Epithelial cell of prostate (primary cell): ENCODE data around the gene CFAP74.

ENCODE experiments used
- DNase-seq: peaks from one replicate; pipeline ENCODE4 v3.0.0-alpha.2; 2011; ENCODE audit warnings: low read depth, low spot score
- H3K27ac ChIP-seq: fragments of 450-650 bp; 2 replicates; pipeline ENCODE4 v1.5.1; 2017; ENCODE audit warnings: mild to moderate bottlenecking

The CFAP74 gene

GRCh38 chr1:2042830-2043773 is 39.5 kb upstream of the CFAP74 start:
- no peak for DNase-seq

DNA sequence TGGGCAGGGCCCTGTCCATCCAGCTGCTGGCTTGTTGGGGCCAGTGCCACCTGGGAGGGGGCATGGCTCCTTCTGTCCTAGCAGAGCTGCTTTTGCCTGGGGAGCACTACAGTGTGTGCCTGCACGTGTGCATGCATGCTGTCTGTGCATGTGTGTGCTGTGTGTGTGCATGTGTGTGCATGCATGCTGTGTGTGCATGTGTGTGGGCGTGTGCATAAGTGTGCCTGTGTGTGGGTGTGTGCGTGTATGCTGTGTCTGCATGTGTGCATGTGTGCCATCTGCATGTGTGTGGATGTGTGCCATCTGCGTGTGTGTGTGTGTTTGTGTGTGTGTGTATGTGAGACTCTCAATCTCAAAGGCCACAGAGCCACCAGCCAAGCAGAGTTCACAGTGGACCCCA is 38.3 kb upstream of the CFAP74 start:
- no peak overlapping the region for H3K27ac ChIP-seq
- DNase-seq, result no peak

More at GRCh38 chr1:2042830-2043773, 39.5 kb upstream of the CFAP74 start:
- no peak overlapping the region for H3K27ac ChIP-seq

DNA sequence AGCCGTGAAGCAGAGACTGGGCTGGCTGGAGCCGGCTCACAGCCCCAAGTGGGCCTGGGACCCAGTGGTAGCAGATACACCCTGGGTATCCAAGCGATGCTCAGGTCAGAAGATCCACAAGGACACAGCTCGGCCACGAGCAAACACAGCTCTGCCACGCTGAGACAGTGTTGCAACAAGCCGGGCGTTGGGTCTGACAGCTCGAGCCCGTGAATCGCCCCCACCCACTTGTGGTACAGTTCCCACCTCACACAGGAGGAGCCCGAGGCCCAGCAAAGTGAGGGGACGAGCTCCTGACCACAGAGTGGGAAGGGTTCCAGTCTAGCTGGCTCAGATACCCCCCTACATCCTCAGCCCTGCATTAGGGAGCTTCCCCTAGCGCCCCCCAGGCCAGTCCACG is 37.7 kb upstream of the CFAP74 start:
- no peak overlapping the region for H3K27ac ChIP-seq
- no peak for DNase-seq

DNA sequence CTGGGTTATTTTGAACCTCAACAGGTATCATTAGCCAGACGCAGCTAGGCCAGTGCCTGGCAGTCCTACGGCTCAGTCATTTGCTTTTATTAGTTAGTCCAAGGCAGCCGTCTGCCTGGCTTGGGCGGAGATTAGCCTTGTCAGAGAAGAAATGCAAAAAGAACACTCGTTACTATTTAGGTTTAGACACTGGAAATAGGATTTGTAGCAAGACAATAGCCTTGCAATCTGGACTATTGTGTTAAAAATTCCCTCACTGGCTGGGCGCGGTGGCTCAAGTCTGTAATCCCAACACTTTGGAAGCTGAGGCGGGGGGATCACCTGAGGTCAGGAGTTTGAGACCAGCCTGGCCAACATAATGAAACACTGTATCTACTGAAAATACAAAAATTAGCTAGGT is 35.7 kb upstream of the CFAP74 start:
- DNase-seq, result no peak
- H3K27ac ChIP-seq, result no peak overlapping the region

GRCh38 chr1:2038229-2038628 is 34.6 kb upstream of the CFAP74 start:
- DNase-seq, result no peak
- no peak overlapping the region for H3K27ac ChIP-seq

- DNase-seq, result no peak
- H3K27ac ChIP-seq, result no peak overlapping the region
Observed at GRCh38 chr1:2037314-2037979, 33.9 kb upstream of the CFAP74 start.

- no peak for DNase-seq
- H3K27ac ChIP-seq, result no peak overlapping the region
Observed at GRCh38 chr1:2036287-2036686, 32.7 kb upstream of the CFAP74 start.

DNA sequence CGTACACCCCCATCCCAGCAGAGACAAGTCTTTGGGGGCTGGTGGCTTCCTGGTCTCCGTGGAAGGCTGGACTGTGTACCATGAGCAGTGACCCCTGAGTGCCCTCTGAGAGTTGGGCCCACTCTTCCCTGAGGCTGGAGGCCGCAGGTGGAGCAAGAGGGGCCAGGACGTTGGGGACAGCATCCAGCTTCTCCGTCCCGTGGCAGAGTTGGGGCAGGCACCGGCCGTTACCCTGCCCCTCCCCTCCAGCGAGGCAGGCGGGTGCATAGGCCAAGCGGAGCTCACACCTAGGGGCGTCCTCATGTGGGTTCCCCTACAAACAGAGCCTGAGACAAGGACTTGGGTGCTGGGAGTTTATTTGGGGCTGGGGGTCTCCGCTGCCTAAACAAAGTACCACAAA is 29.6 kb upstream of the CFAP74 start:
- H3K27ac ChIP-seq, result no peak overlapping the region
- no peak for DNase-seq

DNA sequence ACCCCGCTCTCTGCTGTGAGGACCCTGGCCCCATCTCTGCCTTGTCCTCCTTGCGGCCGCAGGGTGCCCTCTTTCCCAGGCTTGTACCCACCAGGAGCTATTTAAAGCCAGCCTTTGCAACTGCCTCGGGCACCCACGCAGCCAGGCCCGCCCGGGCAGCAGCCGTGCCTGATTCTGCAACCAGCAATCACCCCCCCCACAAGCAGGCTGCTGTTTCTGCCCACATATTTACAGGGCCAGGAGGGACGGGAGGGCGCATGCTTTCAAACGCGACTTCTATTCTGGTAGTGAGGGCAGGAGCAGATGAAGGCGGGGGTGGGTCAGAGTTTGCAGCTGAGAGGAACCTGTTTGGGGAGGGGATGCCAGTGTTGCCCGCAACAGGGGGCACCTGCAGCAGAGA is 29.2 kb upstream of the CFAP74 start:
- no peak for DNase-seq
- H3K27ac ChIP-seq, result no peak overlapping the region

- no peak overlapping the region for H3K27ac ChIP-seq
- no peak for DNase-seq
Observed at GRCh38 chr1:2031546-2032540, 28.3 kb upstream of the CFAP74 start.

DNA sequence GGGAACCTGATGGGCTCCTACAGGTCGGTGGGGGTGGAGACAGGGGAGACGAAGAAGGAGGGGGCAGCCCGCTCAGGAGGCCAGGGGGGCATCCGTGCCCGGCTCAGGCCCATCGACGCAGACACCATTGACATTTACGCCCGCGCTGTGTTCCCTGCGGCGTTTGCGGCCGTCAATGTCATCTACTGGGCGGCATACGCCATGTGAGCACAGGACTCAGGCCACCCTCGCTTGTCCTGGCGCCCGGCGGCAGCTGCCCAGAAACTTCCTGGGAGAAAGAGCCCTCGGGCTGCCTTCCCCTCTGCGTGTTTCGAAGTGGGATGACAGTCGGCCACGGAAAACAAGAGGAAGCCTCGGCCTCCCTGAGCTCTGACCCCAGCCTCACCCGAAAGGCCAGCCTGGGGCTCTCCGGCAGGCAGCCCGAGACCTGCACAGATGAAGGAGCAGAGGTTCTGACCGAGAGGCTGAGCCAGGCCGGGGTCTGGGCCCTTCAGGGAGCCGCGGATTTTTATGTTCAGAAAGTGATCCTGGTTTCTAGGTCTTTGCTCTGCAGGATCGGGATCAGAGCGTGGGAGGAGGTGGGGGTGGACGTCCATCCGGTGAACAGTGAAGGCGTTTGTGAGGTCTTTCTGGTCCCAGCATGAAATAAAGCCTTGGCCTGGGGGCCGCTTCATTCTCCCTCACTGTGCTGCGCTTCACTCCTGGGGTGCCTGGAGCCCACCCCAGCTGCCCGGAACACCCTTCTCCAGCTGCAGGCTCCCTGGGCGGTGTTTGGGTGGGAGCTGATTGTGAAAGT is 26.7 kb upstream of the CFAP74 start:
- no peak overlapping the region for H3K27ac ChIP-seq
- no peak for DNase-seq

GRCh38 chr1:2029561-2029960 is 26.0 kb upstream of the CFAP74 start:
- no peak overlapping the region for H3K27ac ChIP-seq
- DNase-seq, result no peak

- DNase-seq, result no peak
- H3K27ac ChIP-seq, result no peak overlapping the region
Observed at GRCh38 chr1:2028870-2029560, 25.4 kb upstream of the CFAP74 start.

DNA sequence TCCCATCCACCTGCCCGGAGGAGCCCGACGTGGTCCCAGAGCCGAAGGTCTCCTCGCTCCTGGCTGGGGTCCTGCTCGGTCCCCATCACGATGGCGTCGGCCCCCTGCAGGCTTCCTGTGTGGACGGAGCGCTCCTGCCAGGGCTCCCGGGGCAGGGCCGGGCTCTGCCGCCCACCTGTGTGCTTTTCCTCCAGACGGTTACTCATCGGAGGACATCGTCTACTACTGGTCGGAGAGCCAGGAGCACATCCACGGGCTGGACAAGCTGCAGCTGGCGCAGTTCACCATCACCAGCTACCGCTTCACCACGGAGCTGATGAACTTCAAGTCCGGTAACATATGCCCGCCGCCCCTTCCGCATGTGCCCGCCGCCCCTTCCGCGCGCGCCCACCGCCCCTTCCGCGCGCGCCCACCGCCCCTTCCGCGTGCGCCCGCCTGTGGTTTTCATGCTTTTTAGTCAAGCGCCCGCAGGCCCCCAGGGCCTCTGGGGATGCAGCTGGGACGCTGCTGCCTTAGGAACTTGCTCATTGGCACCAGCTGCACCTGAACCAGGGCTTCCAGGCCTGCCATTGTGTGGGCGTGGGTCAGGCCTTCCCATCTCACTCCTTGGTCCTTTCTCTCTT is 24.5 kb upstream of the CFAP74 start:
- DNase-seq, result no peak
- H3K27ac ChIP-seq, result no peak overlapping the region

DNA sequence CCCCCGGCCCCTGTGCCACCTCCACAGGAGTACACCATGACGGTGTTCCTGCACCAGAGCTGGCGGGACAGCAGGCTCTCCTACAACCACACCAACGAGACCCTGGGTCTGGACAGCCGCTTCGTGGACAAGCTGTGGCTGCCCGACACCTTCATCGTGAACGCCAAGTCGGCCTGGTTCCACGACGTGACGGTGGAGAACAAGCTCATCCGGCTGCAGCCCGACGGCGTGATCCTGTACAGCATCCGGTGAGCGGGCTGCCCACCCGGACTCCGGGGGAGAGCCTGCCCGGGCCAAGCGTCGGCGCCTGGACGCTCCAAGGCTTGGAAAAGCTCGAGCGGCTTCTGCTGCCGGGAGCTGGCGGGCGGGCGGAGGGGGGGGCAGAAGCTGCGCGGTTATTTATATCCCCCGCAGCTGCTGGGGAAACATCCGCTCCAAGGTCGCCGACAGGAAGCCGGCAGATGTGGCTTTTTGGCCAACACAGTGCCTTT is 21.9 kb upstream of the CFAP74 start:
- H3K27ac ChIP-seq, result no peak overlapping the region
- no peak for DNase-seq

GRCh38 chr1:2024887-2025286 is 21.3 kb upstream of the CFAP74 start:
- H3K27ac ChIP-seq, result no peak overlapping the region
- no peak for DNase-seq

GRCh38 chr1:2024451-2024850 is 20.9 kb upstream of the CFAP74 start:
- DNase-seq, result no peak

GRCh38 chr1:2023187-2023586 is 19.6 kb upstream of the CFAP74 start:
- no peak overlapping the region for H3K27ac ChIP-seq
- DNase-seq, result no peak

More at GRCh38 chr1:2024451-2024850, 20.9 kb upstream of the CFAP74 start:
- H3K27ac ChIP-seq, result no peak overlapping the region
